ENCODE measurements around the gene ADPRHL1. TPM values are rescaled to one million over a fixed set of nuclear protein-coding genes. Genes with fewer than 3 reads are reported as not detected.

Gene ADPRHL1
- total RNA-seq, 1 donor from 2014 or later, result 484 TPM

DNA sequence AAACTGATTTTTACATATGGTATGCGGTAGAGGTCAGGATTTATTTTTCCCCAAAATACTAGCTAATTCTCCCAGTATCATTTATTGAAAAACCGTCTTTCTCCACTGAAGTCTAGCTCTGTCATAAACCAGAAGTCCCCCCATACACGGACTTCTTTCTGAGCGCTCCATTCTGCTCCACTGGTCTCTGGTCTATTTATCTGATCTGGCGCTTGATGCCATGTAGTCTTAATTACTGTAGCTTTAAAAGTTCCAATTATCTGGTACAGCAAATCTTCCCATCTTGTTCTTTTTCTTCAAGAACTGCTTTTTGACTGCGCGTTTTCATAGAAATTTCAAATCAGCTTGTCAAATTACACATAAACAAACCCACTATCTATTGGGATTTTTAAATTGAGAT, 23.5 kb upstream of the ADPRHL1 start:
- Histone ChIP-seq H3K4me1 (peaks cover 59% of the 10 kb centered on the region), H3K9me3 (replicated peaks) (no peaks in the 10 kb centered on the region), H3K4me3 (no peak overlapping the region), H3K27ac (replicated peaks) (no peak overlapping the region), H3K36me3 (peaks cover 71% of the 10 kb centered on the region), H3K27me3 (ENCODE audit: low read depth) (no peaks in the 10 kb centered on the region)
- intact Hi-C loops (cut with micrococcal nuclease), result no loop called here
- TF ChIP-seq, protein P1, sequence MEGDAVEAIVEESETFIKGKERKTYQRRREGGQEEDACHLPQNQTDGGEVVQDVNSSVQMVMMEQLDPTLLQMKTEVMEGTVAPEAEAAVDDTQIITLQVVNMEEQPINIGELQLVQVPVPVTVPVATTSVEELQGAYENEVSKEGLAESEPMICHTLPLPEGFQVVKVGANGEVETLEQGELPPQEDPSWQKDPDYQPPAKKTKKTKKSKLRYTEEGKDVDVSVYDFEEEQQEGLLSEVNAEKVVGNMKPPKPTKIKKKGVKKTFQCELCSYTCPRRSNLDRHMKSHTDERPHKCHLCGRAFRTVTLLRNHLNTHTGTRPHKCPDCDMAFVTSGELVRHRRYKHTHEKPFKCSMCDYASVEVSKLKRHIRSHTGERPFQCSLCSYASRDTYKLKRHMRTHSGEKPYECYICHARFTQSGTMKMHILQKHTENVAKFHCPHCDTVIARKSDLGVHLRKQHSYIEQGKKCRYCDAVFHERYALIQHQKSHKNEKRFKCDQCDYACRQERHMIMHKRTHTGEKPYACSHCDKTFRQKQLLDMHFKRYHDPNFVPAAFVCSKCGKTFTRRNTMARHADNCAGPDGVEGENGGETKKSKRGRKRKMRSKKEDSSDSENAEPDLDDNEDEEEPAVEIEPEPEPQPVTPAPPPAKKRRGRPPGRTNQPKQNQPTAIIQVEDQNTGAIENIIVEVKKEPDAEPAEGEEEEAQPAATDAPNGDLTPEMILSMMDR (IDR thresholded peaks at IDR 0.05; ENCODE audit: borderline replicate concordance), result no peak
- no peak for DNase-seq

DNA sequence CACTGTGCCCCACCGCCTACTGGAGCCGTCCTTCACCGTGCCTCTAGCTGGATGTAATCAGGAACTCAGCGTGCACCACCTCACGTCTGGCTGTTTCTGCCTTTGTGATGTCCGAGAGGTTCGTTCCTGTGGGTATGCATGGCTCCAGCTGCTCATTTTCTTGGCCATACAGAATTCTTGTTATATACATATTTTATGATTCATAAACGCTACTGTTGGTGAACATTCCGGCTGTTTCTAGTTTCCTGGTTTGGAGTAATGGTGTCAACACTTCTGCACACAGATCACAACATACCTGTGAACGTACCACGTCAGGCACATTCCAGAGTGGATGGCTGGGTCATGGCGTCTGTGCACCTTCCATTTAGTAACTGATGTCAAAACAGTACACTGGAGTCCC, 22.6 kb upstream of the ADPRHL1 start:
- peaks cover 56% of the 10 kb centered on the region for H3K4me1 ChIP-seq
- no peaks in the 10 kb centered on the region for H3K27me3 ChIP-seq (ENCODE audit: low read depth)
- no peak for DNase-seq
- no peaks in the 10 kb centered on the region for H3K9me3 ChIP-seq (replicated peaks)
- H3K27ac ChIP-seq (replicated peaks), result peak overlapping the region; percentile 11
- peaks cover 77% of the 10 kb centered on the region for H3K36me3 ChIP-seq
- H3K4me3 ChIP-seq, result no peak overlapping the region
- intact Hi-C loops (cut with micrococcal nuclease), result no loop called here
- TF ChIP-seq, protein P1 (IDR thresholded peaks at IDR 0.05; ENCODE audit: borderline replicate concordance), result no peak

DNA sequence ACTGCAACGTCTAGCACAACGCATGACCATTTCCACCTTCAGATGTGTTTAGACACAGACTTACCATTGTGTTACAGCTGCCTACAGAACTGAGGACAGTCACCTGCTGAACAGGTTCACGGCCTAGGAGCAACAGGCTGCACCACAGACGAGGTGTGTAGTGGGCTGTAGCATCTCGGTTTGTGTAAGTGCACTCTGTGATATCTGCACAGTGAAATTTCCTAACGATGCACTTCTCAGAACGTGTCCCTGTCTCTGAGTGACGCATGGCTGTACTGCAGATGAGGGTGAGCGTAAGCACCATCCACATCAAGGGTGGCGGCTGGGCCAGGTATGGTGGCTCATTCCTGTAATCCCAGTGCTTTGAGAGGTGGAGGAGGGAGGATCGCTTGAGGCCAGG, 22.0 kb upstream of the ADPRHL1 start:
- Histone ChIP-seq H3K27ac (replicated peaks) (no peak overlapping the region), H3K4me3 (no peak overlapping the region), H3K27me3 (ENCODE audit: low read depth) (no peaks in the 10 kb centered on the region), H3K9me3 (replicated peaks) (no peaks in the 10 kb centered on the region), H3K4me1 (peaks cover 50% of the 10 kb centered on the region), H3K36me3 (peaks cover 75% of the 10 kb centered on the region)
- TF ChIP-seq, protein P1 (IDR thresholded peaks at IDR 0.05; ENCODE audit: borderline replicate concordance), result no peak
- intact Hi-C loops (cut with micrococcal nuclease), result no loop called here
- no peak for DNase-seq

DNA sequence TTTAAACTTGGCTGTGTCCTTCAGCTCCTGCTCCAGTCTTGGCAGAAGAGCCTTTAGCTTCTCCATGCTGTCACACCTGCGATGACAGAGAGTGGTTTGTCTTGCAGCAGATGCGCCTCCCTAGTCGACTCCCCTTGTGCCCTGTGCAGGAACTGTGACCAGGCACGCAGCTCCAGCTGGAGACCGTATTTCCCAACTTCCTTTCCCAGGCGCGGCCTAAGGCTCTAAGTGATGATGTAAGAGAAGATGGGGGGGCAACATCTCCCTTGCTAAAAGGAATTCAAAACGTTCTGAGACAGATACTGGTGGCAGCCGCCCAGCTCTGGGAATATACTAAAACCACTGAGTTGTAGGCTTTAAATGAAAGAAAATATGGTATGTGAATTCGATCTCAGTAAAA, 20.9 kb upstream of the ADPRHL1 start:
- Histone ChIP-seq H3K9me3 (replicated peaks) (no peaks in the 10 kb centered on the region), H3K27ac (replicated peaks) (peak overlapping the region; percentile 68), H3K4me3 (no peak overlapping the region), H3K36me3 (peaks cover 73% of the 10 kb centered on the region), H3K4me1 (peaks cover 48% of the 10 kb centered on the region), H3K27me3 (ENCODE audit: low read depth) (no peaks in the 10 kb centered on the region)
- intact Hi-C loops (cut with micrococcal nuclease), result no loop called here
- no peak for DNase-seq
- TF ChIP-seq, protein P1 (IDR thresholded peaks at IDR 0.05; ENCODE audit: borderline replicate concordance), result no peak

DNA sequence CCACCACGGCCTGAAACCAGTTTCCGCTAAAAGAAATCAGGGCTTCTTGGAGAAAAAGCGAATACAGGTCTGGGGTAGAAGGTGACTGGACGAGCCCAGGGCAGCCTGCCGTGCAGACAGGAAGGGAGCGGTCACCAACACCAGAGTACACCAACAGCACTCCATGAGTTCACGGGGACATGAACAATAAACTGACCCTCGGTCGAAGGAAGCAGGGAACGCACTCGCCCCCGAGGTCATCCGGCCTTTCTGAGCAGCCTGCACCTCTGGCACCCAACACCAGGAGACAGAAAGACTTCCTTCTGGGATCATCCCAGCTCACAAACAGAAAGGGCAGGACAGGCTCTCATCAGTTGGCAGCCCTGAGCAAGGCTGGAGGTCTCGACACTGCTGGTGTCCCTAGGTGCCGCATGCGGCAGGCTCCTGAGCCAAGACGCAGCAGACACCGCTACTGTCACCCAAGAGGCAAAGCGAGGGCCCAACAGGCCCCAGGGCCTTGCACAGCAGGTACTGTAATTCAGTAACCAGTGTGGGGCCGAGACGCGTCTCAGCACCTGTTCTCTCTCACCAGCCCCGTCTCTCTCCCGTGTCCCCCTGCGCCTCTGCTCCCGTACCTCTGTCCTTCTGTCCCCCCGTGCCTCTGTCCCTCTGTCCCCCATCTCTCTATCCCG, 19.2 kb upstream of the ADPRHL1 start:
- TF ChIP-seq, protein P1 (IDR thresholded peaks at IDR 0.05; ENCODE audit: borderline replicate concordance), result peak; percentile 40
- H3K27me3 ChIP-seq (ENCODE audit: low read depth), result no peaks in the 10 kb centered on the region
- DNase-seq, result no peak
- intact Hi-C loops (cut with micrococcal nuclease), result no loop called here
- H3K9me3 ChIP-seq (replicated peaks), result no peaks in the 10 kb centered on the region
- H3K36me3 ChIP-seq, result peaks cover 70% of the 10 kb centered on the region
- H3K4me1 ChIP-seq, result peaks cover 55% of the 10 kb centered on the region
- peak overlapping the region; percentile 47 for H3K4me3 ChIP-seq
- H3K27ac ChIP-seq (replicated peaks), result peak overlapping the region; percentile 89
